NCI-H2029 (cell line): ENCODE data around the gene C4A.
"Not testable (repeated sequence)": the region's sequence is repeated elsewhere in the genome, so short reads cannot be mapped to it uniquely, and the experiment has no call there.

Experiments used
- DNase-seq: peaks from one replicate; lab custom pipeline; 2025; lab: John Stamatoyannopoulos, UW

The C4A gene

DNA sequence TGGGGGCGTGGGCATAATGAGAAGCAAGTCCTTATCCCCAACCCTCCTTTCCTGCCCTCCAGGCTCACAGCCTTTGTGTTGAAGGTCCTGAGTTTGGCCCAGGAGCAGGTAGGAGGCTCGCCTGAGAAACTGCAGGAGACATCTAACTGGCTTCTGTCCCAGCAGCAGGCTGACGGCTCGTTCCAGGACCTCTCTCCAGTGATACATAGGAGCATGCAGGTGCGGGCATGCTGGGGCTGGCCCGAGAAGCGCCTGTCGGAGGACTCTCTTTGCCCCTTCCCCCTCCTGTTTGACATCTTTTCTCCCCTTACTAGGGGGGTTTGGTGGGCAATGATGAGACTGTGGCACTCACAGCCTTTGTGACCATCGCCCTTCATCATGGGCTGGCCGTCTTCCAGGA, 46.8 kb downstream of the C4A start:
- not testable (repeated sequence) for DNase-seq

DNA sequence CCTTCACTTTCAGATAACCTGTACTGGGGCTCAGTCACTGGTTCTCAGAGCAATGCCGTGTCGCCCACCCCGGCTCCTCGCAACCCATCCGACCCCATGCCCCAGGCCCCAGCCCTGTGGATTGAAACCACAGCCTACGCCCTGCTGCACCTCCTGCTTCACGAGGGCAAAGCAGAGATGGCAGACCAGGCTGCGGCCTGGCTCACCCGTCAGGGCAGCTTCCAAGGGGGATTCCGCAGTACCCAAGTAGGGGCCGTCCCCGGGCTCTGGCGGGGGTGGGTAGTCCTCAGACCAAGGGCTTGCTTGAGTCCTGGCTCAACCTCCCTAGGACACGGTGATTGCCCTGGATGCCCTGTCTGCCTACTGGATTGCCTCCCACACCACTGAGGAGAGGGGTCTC, 47.7 kb downstream of the C4A start:
- DNase-seq, result not testable (repeated sequence)

DNA sequence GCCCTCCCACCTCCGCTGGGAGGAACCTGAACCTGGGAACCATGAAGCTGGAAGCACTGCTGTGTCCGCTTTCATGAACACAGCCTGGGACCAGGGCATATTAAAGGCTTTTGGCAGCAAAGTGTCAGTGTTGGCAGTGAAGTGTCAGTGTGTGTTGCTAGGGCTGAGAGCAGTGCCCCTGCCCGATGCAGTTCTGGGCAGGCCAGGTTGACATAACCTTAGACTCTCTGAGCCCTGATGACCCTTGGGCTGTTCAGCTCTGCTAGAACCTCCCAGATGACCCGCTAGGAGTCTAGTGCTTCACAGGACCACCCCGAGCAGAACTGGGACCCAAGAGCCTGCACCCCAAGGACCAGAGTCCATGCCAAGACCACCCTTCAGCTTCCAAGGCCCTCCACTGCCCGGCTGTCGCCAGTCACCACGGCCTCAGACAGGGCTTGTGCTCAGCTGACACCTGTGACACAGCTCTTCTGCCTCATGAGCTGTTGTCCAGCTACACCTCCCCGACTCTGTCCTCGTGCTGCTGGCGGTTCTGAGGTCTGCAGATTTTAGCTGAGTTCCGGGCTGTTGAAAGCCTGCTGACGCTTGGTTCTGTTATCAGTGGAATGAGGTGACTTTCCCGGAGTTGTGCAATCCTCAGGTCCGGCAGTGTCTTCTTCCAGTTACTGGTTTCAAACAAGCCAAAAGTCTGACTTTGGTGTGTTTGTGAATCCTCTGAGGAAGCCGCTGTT, 53.6 kb downstream of the C4A start:
- DNase-seq, result not testable (repeated sequence)

DNA sequence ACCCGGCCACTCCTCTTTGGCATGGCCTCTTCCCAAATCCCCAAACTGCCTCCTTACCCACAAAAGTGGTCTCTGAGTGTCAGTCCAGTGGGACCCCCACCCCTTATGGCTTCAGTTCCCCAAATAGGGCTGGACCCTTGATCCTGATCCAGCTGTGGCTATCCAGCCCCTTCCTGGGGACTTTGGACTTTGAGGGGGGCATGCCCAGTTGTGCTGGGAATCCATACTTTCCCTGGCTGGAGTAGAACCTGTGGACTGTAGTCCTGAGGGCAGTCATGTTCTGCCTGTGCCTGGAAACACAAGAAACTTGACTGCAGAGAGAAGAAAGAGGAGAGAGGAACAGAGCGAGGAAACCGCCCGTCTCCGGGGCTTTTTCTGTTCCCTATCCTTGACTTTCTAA, 55.3 kb downstream of the C4A start:
- not testable (repeated sequence) for DNase-seq

DNA sequence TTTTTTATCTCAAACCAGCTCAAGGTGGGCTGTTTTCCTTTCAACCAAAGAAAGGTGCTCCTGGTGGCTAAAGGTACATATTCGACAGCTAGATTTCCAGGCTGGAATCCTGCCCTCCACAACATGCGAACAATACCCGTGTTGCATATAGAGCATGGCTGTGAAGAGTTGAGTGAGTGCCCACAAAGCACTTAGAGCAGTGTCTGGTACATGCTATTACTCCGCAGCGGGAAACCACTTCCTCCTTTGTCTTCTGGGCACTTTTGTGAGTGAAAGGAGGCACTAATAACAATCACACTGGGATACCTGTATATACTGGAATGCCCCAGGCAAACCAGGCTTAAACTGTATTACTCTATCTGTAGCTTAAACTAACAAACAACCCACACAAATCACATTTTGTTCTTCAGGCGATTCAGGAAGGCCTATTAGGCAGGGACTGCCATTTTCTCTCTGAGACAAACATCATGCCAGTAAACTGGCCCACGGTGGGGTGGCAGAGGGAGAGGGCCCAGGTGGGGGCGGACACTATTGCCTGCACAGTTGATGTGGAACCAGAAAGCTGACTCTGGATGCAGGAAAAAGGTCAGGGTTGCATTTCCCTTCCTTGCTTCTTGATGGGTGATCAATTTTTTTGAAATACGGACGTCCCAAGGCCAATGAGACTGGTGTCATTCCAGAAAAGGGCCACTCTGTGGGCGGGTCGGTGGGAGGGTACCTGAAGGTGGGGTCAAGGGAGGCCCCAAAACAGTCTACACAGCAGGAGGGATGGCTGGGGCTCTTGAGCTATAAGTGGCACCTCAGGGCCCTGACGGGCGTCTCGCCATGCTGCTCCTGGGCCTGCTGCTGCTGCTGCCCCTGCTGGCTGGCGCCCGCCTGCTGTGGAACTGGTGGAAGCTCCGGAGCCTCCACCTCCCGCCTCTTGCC, 56.0 kb downstream of the C4A start, which contains the start of gene CYP21A2:
Gene CYP21A2 (plus strand): TSS at position 818 of the 927 bp plus-strand sequence. CDS start 8 bp downstream, at position 826.
- DNase-seq, result not testable (repeated sequence)

DNA sequence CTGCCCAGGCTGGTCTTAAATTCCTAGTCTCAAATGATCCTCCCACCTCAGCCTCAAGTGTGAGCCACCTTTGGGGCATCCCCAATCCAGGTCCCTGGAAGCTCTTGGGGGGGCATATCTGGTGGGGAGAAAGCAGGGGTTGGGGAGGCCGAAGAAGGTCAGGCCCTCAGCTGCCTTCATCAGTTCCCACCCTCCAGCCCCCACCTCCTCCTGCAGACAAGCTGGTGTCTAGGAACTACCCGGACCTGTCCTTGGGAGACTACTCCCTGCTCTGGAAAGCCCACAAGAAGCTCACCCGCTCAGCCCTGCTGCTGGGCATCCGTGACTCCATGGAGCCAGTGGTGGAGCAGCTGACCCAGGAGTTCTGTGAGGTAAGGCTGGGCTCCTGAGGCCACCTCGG, 57.0 kb downstream of the C4A start:
- not testable (repeated sequence) for DNase-seq

DNA sequence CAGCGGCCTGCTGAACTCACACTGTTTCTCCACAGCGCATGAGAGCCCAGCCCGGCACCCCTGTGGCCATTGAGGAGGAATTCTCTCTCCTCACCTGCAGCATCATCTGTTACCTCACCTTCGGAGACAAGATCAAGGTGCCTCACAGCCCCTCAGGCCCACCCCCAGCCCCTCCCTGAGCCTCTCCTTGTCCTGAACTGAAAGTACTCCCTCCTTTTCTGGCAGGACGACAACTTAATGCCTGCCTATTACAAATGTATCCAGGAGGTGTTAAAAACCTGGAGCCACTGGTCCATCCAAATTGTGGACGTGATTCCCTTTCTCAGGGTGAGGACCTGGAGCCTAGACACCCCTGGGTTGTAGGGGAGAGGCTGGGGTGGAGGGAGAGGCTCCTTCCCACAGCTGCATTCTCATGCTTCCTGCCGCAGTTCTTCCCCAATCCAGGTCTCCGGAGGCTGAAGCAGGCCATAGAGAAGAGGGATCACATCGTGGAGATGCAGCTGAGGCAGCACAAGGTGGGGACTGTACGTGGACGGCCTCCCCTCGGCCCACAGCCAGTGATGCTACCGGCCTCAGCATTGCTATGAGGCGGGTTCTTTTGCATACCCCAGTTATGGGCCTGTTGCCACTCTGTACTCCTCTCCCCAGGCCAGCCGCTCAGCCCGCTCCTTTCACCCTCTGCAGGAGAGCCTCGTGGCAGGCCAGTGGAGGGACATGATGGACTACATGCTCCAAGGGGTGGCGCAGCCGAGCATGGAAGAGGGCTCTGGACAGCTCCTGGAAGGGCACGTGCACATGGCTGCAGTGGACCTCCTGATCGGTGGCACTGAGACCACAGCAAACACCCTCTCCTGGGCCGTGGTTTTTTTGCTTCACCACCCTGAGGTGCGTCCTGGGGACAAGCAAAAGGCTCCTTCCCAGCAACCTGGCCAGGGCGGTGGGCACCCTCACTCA, 57.7 kb downstream of the C4A start:
- DNase-seq, result not testable (repeated sequence)

DNA sequence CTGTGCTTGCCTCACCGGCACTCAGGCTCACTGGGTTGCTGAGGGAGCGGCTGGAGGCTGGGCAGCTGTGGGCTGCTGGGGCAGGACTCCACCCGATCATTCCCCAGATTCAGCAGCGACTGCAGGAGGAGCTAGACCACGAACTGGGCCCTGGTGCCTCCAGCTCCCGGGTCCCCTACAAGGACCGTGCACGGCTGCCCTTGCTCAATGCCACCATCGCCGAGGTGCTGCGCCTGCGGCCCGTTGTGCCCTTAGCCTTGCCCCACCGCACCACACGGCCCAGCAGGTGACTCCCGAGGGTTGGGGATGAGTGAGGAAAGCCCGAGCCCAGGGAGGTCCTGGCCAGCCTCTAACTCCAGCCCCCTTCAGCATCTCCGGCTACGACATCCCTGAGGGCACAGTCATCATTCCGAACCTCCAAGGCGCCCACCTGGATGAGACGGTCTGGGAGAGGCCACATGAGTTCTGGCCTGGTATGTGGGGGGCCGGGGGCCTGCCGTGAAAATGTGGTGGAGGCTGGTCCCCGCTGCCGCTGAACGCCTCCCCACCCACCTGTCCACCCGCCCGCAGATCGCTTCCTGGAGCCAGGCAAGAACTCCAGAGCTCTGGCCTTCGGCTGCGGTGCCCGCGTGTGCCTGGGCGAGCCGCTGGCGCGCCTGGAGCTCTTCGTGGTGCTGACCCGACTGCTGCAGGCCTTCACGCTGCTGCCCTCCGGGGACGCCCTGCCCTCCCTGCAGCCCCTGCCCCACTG, 58.6 kb downstream of the C4A start:
- DNase-seq, result not testable (repeated sequence)

DNA sequence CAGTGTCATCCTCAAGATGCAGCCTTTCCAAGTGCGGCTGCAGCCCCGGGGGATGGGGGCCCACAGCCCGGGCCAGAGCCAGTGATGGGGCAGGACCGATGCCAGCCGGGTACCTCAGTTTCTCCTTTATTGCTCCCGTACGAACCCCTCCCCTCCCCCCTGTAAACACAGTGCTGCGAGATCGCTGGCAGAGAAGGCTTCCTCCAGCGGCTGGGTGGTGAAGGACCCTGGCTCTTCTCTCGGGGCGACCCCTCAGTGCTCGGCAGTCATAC, 59.1 kb downstream of the C4A start:
- not testable (repeated sequence) for DNase-seq

DNA sequence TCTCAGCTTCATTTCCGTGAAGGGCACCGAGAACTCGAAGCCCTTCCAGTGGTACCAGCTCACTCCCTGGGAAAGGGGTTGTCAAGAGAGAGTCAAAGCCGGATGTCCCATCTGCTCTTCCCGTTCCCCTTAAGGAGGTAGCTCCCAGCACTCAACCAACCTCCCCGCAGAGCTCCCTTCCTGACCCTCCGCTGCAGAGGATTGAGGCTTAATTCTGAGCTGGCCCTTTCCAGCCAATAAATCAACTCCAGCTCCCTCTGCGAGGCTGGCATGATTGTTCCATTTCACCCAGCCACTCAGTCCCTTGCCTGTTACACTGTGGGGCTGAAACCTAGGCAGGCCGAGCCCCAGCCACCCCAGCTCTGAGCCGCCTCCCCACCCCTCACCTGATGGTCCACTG, 59.5 kb downstream of the C4A start:
- not testable (repeated sequence) for DNase-seq

DNA sequence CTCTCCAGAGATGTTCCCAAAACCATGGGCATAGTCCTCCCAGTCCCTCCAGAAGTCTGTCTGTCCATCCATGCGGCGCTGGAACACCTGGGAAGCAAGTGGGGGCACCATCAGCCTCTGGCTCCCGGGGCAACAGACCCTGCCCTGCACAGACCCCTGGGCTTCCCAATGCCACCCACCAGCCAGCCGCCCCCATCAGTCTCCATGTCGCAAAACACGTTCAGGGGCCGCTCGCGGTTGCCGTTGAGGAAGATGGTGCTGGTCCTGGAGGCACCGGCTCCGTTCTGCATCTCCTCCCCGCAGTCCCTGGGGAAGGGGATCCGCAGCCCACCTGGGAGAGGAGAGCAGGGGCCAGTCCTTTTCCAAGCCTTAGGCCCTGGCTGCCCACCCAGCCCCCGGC, 60.4 kb downstream of the C4A start:
- DNase-seq, result not testable (repeated sequence)

DNA sequence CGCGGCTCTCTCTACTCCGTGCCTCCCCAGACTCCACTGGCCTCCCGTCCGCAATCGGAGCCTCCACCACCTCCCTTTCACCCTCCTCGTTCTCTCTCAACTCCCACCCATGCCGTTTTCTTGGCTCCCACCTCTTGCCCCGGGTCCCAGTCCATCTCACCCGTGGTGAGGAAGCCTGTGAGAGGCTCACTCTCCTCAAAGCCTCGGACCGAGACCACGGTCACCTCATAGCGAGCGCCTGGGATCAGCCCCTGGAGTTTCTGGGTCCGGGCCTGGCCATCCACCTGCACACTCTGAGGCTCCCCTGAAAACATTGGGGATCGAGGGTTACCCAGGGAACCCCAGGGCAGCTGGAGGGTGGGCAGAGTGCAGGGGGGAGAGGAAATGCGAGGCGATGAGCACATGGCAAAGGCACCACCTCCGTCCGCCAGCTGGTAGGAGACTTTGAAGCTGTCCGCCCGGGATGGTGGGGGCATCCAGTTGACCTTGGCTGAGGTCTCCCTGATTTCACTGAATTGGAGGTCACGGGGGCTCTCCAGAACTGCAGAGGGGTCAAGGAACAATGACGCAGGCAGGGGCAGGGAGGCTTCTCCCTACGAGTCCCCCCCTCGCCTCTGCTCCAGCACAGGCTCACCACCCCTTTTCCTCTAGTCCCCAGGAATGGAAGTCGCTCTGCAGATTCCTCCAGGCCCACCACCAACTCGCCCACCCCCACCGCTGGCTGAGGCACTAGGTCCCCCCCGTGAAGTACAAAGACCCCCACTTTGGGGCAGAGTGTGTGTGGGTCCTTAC, 61.9 kb downstream of the C4A start:
- not testable (repeated sequence) for DNase-seq

DNA sequence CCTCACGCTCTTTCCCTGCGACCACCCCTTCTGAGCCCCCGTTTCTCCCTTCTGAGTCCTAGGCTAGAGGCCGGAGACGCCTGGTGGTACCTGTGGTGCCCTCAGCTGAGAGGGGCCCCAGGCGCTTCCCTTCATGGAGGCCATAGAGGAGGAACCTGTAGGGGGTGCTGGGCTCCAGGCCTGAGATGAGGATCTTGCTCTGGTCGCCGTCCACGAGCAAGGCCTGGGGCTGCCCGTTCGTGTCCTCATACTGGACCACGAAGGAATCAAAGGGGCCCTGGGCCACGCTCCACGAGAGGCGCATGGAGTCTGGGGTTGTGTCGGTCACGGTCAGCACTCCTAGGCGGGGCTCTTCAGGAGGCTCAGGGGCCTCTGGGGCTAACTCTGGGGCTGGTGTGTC, 63.1 kb downstream of the C4A start:
- DNase-seq, result not testable (repeated sequence)

DNA sequence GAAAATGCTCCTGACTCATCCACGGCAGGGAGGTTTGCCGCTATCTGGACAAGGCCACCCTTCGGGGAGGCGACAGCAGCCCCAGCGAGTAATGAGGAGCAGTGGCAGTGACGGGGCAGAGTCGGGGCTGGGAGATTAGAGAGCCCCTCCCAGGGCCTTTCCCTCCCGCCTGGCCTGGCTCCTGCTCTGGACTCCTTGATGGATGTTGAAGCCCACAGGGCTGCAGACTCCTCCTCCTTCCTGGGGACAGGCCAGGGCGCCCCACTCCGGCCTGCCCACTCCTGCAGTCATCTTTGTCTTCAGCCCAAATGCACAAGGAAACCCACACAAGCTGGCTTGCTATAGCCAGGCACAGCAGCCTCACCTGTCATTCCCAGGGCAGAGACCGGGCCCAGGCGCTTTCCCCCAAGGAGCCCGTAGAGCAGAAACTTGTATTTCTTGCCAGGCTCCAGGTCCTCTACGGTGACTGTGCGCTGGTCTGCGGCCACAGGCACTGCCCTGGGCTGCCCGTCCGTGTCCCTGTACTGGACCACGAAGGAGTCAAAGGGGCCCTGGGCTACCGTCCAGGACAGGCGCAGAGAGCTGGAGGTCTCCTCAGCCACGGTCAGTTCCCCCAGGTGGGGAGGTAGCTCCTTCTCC, 64.1 kb downstream of the C4A start:
- no peak for DNase-seq

DNA sequence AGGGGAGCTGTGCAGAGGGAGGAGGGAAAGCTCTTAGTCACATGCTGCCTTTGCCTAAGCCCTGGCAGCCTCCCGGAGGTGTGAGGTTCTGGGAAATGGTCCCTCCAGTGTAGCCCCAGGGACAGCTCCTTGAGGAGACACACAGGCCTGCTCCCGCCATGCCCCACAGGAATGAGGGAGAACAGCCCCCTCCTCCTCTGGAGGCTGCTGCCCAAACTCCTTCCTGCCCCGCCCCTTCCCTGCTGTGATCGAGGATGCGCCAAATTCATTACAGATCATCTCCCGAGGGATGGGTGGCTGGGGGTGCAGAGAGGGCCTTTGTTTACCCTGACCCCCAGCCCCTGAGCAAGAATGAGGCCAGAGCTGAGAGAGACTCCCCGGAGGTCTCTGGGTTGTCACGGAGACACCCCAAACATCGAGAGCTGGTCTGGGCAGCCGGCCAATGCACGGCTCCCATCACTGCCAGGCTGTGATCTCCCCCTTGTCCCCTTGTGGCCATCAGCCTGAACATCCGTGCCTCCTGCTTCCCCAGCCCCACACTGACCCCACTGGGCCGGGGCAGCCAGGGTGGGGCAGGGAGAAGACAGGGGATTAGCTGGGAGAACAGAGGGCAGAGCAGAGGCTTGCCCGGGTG, 64.7 kb downstream of the C4A start:
- DNase-seq, result no peak

DNA sequence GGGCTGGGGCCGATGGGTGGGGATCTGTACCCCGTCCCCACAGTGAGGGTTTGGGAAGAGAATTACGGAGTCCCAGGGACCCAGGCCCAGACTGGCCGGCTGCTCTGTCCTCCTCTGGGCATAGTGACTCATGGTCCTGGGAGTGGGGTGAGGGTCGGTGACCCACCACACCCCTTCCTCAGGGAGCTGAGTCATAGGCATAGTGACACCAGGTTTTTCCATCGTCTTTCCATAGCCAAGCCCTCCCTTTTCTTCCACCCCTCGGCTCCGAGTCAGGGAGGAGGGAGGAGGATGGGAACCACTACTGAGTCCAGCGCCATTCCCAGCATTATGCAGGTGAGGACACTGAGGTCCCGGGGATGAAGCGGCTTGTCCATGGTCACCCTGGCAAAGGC, 65.2 kb downstream of the C4A start:
- no peak for DNase-seq

DNA sequence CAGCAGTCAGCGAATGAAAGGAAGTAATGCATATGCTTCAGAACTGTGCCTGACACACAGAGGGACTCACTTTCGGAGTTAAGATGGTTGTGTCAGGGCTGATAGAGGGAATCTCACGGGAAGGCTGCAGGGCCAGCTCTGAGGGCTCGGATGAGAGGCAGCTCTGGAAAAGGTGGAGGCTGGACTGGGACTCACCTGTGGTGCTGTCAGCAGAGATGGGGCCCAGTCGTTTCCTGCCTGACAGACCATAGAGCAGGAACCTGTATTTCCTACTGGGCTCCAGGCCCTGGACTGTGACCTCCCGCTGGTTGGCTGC, 65.6 kb downstream of the C4A start:
- DNase-seq, result no peak

DNA sequence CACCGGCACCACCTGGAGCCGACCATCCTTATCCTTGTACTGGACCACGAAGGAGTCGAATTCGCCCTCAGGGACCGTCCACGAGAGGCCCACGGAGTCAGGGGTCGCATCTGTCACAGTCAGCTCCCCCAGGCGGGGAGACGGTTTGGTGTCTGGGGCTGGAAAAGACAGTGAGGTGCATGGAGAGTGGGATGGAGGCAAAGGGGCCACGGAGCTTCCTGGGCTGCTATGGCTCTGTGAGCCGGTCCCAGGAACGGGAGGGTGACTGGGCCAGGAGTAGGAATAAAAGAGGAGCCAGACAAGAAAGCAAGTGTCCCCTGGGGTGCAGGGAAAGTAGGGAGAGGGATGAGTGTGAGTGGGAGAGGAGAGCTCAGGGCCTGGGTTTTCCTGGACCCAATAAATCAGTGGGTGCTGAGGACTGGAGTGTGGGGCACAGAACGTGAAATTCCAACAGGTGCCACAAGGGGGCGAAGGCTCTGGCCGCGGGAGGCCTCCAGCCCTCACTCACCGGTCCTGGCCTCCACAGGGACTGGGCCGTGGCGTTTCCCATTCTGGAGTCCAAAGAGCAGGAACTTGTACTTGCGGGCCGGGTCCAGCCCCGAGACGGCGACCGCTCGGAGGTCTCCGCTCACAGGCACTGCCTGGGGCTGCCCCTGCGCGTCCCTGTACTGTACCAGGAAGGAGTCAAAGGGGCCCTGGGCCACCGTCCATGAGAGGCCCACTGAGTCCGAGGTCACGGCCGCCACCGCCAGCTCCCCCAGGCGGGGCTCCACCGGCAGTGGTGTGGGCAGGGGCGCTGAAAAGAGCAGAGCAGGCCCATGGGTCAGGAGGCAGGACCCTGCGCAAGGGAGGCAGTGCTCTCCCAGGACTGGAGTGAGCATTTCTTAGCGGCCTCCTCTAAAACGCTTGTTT, 66.3 kb downstream of the C4A start:
- peak; percentile 3 for DNase-seq

DNA sequence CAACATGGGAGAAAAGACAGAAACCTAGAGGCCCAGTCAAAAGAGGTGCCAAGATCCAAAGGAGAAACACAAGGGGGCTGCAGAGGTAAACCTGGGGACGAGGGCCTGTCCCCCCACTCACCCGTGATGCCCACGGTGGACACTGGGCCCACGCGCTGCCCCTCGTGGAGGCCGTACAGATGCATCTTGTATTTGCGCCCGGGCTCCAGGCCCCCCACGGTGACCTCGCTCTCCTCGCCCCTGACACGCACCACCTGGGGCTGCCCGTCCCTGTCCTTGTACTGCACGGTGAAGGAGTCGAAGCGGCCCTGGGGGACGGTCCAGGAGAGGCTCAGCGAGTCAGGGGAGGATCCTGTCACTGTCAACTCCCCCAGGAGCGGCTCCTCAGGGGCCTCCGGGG, 67.3 kb downstream of the C4A start:
- DNase-seq, result not testable (repeated sequence)
